Upper lobe of right lung (tissue), 1 donor: ENCODE measurements around the gene SLF2. TPM values are rescaled to one million over a fixed set of nuclear protein-coding genes. Genes with fewer than 3 reads are reported as not detected.

ENCODE experiments used
- ATAC-seq: fragments of 200-7000 bp; cut with Tn5 transposase; one replicate; pipeline ENCODE4 v1.9.1; 2020; ENCODE audit warnings: mild to moderate bottlenecking, moderate library complexity
- DNase-seq: peaks from one replicate; pipeline ENCODE4 v3.0.0-alpha.2; 2020
- H3K27ac ChIP-seq: fragments of 200-600 bp; one replicate; pipeline ENCODE4 v1.8.0; 2022
- H3K27me3 ChIP-seq: fragments of 200-600 bp; one replicate; pipeline ENCODE4 v1.8.0; 2022; ENCODE audit warnings: mild to moderate bottlenecking
- H3K36me3 ChIP-seq: fragments of 200-600 bp; one replicate; pipeline ENCODE4 v1.8.0; 2022
- H3K4me1 ChIP-seq: fragments of 200-600 bp; one replicate; pipeline ENCODE4 v1.8.0; 2022
- H3K4me3 ChIP-seq: fragments of 200-600 bp; one replicate; pipeline ENCODE4 v1.8.0; 2022; ENCODE audit warnings: mild to moderate bottlenecking
- H3K9me3 ChIP-seq: fragments of 200-600 bp; one replicate; pipeline ENCODE4 v1.8.0; 2022
- CTCF ChIP-seq: fragments of 200-600 bp; IDR thresholded peaks from one replicate; pipeline ENCODE4 v1.8.0; 2022; ENCODE audit warnings: antibody characterized with exemption
- intact Hi-C: fragments of 100-400 bp; cut with DNase I; formaldehyde crosslinking; loops from one replicate; pipeline ENCODE4 v1.11.0; 2022
- total RNA-seq: library from RNA; stranded (reverse); fragmentation: NEBNext Ultra II Directional; extraction: Animal tissue kit (Norgen Biotek cat#: 25700); gene quantifications from one replicate; pipeline ENCODE4 v1.2.1, GENCODE V29; 2021
- donor health status: DM: no; HTN: yes; CAD: no; lungs with severe emphysema.

The SLF2 gene
- total RNA-seq, 1 donor from 2014 or later, result 32.9 TPM

GRCh38 chr10:100866575-100867098, 46.1 kb upstream of the SLF2 start:
- H3K4me1 ChIP-seq, result no peaks in the 10 kb centered on the region
- intact Hi-C loops, result no loop called here
- no peak for TF ChIP-seq CTCF
- DNase-seq, result no peak
- H3K27ac ChIP-seq, result no peak overlapping the region
- no peaks in the 10 kb centered on the region for H3K36me3 ChIP-seq
- no peak overlapping the region for H3K4me3 ChIP-seq
- H3K9me3 ChIP-seq, result no peaks in the 10 kb centered on the region
- no peak for ATAC-seq
- H3K27me3 ChIP-seq, result peaks cover 23% of the 10 kb centered on the region

- H3K27me3 ChIP-seq, result peaks cover 23% of the 10 kb centered on the region
- no peaks in the 10 kb centered on the region for H3K36me3 ChIP-seq
- no peaks in the 10 kb centered on the region for H3K9me3 ChIP-seq
- TF ChIP-seq CTCF, result no peak
- ATAC-seq, result no peak
- intact Hi-C loops, result no loop called here
- no peak for DNase-seq
- no peak overlapping the region for H3K27ac ChIP-seq
- H3K4me1 ChIP-seq, result no peaks in the 10 kb centered on the region
- no peak overlapping the region for H3K4me3 ChIP-seq
These were observed 45.4 kb upstream of the SLF2 start for GRCh38 chr10:100867261-100867963.

- DNase-seq (no peak), ATAC-seq (no peak)
- TF ChIP-seq CTCF, result no peak
- peaks cover 33% of the 10 kb centered on the region for H3K27me3 ChIP-seq
- no peaks in the 10 kb centered on the region for H3K4me1 ChIP-seq
- H3K27ac ChIP-seq, result no peak overlapping the region
- intact Hi-C loops, result no loop called here
- no peaks in the 10 kb centered on the region for H3K36me3 ChIP-seq
- no peak overlapping the region for H3K4me3 ChIP-seq
- H3K9me3 ChIP-seq, result no peaks in the 10 kb centered on the region
These were observed 44.4 kb upstream of the SLF2 start for GRCh38 chr10:100868382-100868781.

- no peak overlapping the region for H3K4me3 ChIP-seq
- no peaks in the 10 kb centered on the region for H3K9me3 ChIP-seq
- no peak for TF ChIP-seq CTCF
- no peaks in the 10 kb centered on the region for H3K36me3 ChIP-seq
- ATAC-seq, result no peak
- intact Hi-C loops, result no loop called here
- H3K27me3 ChIP-seq, result peaks cover 39% of the 10 kb centered on the region
- no peaks in the 10 kb centered on the region for H3K4me1 ChIP-seq
- no peak overlapping the region for H3K27ac ChIP-seq
- DNase-seq, result no peak
These were observed 43.4 kb upstream of the SLF2 start for GRCh38 chr10:100869399-100869798.

GRCh38 chr10:100872034-100872791, 40.5 kb upstream of the SLF2 start:
- intact Hi-C loops, result no loop called here
- Histone ChIP-seq H3K27ac (no peak overlapping the region), H3K27me3 (peaks cover 34% of the 10 kb centered on the region), H3K36me3 (no peaks in the 10 kb centered on the region), H3K9me3 (no peaks in the 10 kb centered on the region), H3K4me1 (no peaks in the 10 kb centered on the region), H3K4me3 (no peak overlapping the region)
- peak; percentile 48 for TF ChIP-seq CTCF
- ATAC-seq (peak; percentile 59), DNase-seq (no peak)
